ENCODE results near the gene SYT2.

GRCh38 chr1:202587859-202588485 lies 122.3 kb downstream of the SYT2 start:
- TF ChIP-seq ZNF207 (IDR thresholded peaks at IDR 0.05; ENCODE audit: borderline replicate concordance) (no peak), CTCF (IDR thresholded peaks at IDR 0.05 in 2 of 3, conservative IDR thresholded peaks at IDR 0.05 in 1 of 3; ENCODE audit: control insufficient read depth in 2 of 3, extremely low read depth in 1 of 3, insufficient read depth in 1 of 3, low read depth in 3 of 3, low read length in 3 of 3) (no peak), ZNF592 (IDR thresholded peaks at IDR 0.05) (no peak), NR2F1 (conservative IDR thresholded peaks at IDR 0.05) (no peak), TCF12 (IDR thresholded peaks at IDR 0.05; ENCODE audit: low read depth, low read length) (no peak), NFIC (IDR thresholded peaks at IDR 0.05; ENCODE audit: low read depth, low read length) (no peak), KDM1A (IDR thresholded peaks at IDR 0.05; ENCODE audit: borderline replicate concordance) (no peak)
